NCI-H748 treated with DMSO at 0.1 percent for 48 hours (cell line): Measurements from ENCODE around the gene TINCR.

Source experiments
- DNase-seq: peaks from one replicate; lab custom pipeline; 2025; lab: John Stamatoyannopoulos, UW

TINCR gene

DNA sequence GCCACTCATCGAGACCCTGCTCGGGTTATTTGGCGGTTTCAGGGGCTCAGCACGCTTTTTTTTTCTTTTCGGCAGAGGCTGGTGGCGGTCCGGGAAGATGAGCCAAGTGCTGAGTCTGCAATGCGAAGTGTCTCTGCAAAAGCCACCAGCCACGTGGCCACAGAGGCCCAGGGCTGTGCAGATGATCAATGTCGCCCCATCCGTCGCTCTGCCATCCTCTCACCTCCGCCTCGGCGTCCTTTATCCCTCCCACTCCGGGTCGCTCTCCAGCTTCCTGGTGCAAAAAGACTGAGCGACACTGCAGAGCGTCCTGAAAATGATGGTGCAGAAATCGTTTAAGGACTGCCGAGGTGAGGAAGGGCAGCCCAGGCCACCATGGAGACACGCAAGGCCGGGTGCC is 55.0 kb downstream of the TINCR start:
- DNase-seq: no peak
